Colonic mucosa (tissue), 4 donors: ENCODE measurements around the gene ATP7B. TPM values are rescaled to one million over a fixed set of nuclear protein-coding genes. Genes with fewer than 3 reads are reported as not detected.

Source experiments
- DNase-seq: peaks from one replicate; pipeline ENCODE4 v3.0.0-alpha.2; 2020
- H3K27ac ChIP-seq: fragments of 200-600 bp; one replicate; pipeline ENCODE4 v1.8.0; 2021
- H3K27me3 ChIP-seq: fragments of 200-600 bp; one replicate; pipeline ENCODE4 v1.8.0; 2021
- H3K36me3 ChIP-seq: fragments of 200-600 bp; one replicate; pipeline ENCODE4 v1.8.0; 2021
- H3K4me1 ChIP-seq: fragments of 200-600 bp; one replicate; pipeline ENCODE4 v1.8.0; 2021; ENCODE audit warnings: mild to moderate bottlenecking
- H3K4me3 ChIP-seq: fragments of 200-600 bp; one replicate; pipeline ENCODE4 v1.8.0; 2021
- H3K9ac ChIP-seq, 2 donors: one replicate each; pipeline ENCODE4 v1.7.0; 2013; ENCODE audit warnings: control low read depth in 2 of 2, low read depth in 2 of 2, low read length in 2 of 2
- H3K9me3 ChIP-seq: fragments of 200-600 bp; one replicate; pipeline ENCODE4 v1.8.0; 2021
- intact Hi-C: fragments of 100-400 bp; cut with DNase I; formaldehyde crosslinking; loops from one replicate; pipeline ENCODE4 v1.14.1; 2022
- total RNA-seq, 2 donors: library from RNA; stranded (reverse); fragmentation: NEBNext Ultra II Directional in 1 of 2; extraction: Animal tissue kit (Norgen Biotek cat#: 25700) in 1 of 2; gene quantifications; one replicate each; pipeline ENCODE4 v1.2.1, GENCODE V29; 2021
- TF ChIP-seq, protein P1 (sequence below): fragments of 200-600 bp; IDR thresholded peaks from one replicate; pipeline ENCODE4 v1.8.0; 2022; ENCODE audit warnings: antibody characterized with exemption, mild to moderate bottlenecking
- donor health status: healthy.
- donor health status: DM: no; HTN: no; CAD: no.
- donor health status: DM: no; HTN: no; CAD: no.

Gene ATP7B
- total RNA-seq, 2 donors from 2014 or later = 14.0 to 18.8 TPM

DNA sequence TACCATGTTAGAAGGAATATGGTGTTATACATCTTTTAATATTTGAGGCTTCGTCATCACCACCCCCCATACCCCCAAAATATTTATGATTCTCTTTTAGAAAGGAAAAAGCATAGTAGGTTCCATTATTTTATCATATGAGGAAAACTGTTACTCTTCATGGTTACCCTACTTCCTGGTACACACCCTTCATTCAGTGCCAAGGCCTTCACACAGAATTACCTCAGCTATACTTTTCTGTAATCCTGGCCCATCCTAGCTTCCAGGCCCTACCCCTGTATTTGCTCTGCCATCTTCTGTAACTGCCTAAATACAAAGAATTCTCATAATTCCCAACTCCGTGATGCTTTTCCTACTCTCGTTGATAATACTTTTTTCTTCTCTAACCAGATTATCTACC, 8.9 kb upstream of the ATP7B start:
- Histone ChIP-seq H3K36me3 (peaks cover 7% of the 10 kb centered on the region), H3K27me3 (no peaks in the 10 kb centered on the region)

DNA sequence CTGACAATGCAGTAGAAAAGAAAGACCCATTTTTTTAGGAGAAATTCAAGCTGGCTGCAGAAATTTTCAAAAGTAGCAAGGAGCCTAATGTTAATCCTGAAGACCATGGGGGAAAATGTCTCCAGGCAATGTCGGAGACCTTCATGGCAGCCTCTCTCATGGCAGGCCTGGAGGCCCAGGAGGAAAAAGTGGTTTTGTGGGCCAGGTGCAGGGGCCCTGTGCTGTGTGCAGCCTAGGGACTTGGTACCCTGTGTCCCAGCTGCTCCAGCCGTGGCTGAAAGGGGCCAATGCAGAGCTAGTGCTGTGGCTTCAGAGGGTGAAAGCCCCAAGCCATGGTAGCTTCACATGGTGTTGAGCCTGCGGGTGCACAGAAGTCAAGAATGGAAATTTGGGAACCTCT, 5.0 kb upstream of the ATP7B start:
- Histone ChIP-seq H3K27ac (no peak overlapping the region), H3K27me3 (no peaks in the 10 kb centered on the region), H3K4me3 (no peak overlapping the region), H3K9me3 (no peaks in the 10 kb centered on the region), H3K9ac (no peak overlapping the region), H3K36me3 (no peaks in the 10 kb centered on the region), H3K4me1 (no peaks in the 10 kb centered on the region)
- intact Hi-C loops = no loop called here
- TF ChIP-seq, protein P1, sequence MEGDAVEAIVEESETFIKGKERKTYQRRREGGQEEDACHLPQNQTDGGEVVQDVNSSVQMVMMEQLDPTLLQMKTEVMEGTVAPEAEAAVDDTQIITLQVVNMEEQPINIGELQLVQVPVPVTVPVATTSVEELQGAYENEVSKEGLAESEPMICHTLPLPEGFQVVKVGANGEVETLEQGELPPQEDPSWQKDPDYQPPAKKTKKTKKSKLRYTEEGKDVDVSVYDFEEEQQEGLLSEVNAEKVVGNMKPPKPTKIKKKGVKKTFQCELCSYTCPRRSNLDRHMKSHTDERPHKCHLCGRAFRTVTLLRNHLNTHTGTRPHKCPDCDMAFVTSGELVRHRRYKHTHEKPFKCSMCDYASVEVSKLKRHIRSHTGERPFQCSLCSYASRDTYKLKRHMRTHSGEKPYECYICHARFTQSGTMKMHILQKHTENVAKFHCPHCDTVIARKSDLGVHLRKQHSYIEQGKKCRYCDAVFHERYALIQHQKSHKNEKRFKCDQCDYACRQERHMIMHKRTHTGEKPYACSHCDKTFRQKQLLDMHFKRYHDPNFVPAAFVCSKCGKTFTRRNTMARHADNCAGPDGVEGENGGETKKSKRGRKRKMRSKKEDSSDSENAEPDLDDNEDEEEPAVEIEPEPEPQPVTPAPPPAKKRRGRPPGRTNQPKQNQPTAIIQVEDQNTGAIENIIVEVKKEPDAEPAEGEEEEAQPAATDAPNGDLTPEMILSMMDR = no peak
- no peak for DNase-seq

More for the DNA sequence above, 8.9 kb upstream of the ATP7B start:
- no peak for DNase-seq
- Histone ChIP-seq H3K27ac (no peak overlapping the region), H3K4me1 (no peaks in the 10 kb centered on the region), H3K4me3 (no peak overlapping the region), H3K9me3 (no peaks in the 10 kb centered on the region), H3K9ac (no peak overlapping the region)
- intact Hi-C loops = no loop called here
- TF ChIP-seq, protein P1 = no peak

DNA sequence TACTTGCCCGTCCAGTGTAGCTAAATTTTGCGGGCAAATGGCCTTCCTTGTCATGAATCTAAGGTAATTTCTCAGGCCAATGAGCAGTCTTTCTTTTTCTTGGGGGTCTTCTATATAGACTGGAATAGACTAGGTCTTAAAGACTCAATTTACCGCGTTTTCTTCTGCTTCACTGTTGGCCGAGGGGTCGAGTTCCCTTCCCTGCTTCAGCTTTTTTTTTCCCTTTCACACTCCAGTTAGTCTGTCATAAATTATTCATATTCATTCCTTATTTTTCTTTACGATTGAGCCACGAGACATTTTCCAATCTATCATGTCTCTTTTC, 1.2 kb upstream of the ATP7B start:
- no peaks in the 10 kb centered on the region for H3K27me3 ChIP-seq

DNA sequence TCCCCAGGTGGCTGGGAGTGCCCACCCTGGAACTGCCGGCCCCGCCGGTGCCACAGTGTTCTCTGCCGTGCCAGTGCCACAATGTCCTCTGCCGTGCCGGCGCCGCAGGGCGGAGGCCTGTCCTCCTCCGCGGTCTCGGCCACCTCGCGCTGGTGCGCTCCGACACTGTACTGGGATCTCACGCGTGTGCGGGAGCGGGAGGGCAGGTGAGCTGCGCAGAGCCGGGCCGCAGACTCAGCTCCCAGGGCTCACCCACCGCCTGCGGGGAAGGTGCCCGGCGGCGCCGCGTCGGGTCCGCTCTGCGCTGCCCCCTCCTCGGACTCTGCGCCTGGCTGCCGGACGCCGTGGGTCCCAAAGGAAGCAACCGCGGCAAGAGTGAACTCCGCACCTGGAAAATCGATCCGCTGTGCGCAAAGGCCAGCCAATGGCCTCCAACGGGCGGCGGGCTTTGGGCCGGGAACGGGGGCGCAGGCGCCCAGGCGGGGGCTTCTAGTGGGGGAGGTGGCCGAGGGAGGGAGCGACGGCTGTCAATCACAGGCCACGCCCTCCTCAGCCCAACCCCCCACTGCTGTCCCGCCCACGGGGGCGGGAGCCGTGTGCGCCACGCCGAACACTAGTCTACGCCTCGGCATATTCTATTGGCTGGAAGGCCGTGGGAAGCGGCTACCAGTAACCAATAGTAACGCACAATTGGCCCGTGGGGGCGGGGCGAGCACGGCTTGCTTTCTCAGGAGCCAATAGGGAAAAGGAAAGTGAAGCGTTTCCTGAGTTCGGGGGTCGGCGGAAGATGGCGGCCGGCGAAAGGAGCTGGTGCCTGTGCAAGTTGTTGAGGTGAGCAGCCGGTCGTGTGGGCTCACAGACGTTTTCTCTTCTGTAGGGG, 622 bp upstream of the ATP7B start, which contains the start of gene ALG11:
ALG11 (plus strand) TSS at position 767 of the 880 bp plus-strand sequence; CDS start at position 788, 21 bp downstream.
- Histone ChIP-seq H3K27ac (peak within 1 kb of the TSS; percentile 54), H3K27me3 (no peaks in the 10 kb centered on the region), H3K36me3 (no peaks in the 10 kb centered on the region), H3K9me3 (no peaks in the 10 kb centered on the region), H3K9ac (peak within 1 kb of the TSS; percentile 55 to 67), H3K4me3 (peak within 1 kb of the TSS; percentile 99), H3K4me1 (peaks cover 5% of the 10 kb centered on the region)
- TF ChIP-seq, protein P1 = no peak
- intact Hi-C loops = no loop called here
- DNase-seq = peak; percentile 100

More for the DNA sequence above, 1.2 kb upstream of the ATP7B start:
- no peaks in the 10 kb centered on the region for H3K36me3 ChIP-seq
- H3K4me3 ChIP-seq = peak overlapping the region; percentile 99
- TF ChIP-seq, protein P1 = no peak
- intact Hi-C loops = no loop called here
- DNase-seq = no peak
- H3K27ac ChIP-seq = peak overlapping the region; percentile 54
- H3K4me1 ChIP-seq = peaks cover 5% of the 10 kb centered on the region
- H3K9me3 ChIP-seq = no peaks in the 10 kb centered on the region
- H3K9ac ChIP-seq = peak overlapping the region; percentile 55 to 67

DNA sequence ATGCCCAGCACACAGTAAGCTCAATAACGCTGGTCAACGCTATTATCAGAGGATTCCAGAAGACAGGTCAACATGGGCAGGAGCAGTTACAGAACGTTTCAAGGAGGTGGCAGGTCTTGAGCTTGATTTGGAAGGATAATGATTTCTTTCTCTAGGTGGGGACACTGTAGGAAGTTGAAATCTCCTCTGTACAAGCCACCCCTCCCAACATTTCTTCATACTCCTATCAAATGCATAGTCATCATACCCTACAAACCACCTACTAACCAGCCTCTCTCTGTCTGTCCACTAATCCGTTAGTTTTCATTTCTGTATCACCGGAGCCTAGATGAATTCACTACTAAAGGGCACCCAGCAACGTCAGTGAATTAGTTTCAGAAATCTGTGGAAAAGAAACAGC, 1.3 kb downstream of the ATP7B start:
- intact Hi-C loops = no loop called here
- Histone ChIP-seq H3K36me3 (no peaks in the 10 kb centered on the region), H3K9ac (no peak overlapping the region), H3K27me3 (no peaks in the 10 kb centered on the region), H3K4me3 (no peak overlapping the region), H3K27ac (no peak overlapping the region), H3K4me1 (peaks cover 5% of the 10 kb centered on the region), H3K9me3 (no peaks in the 10 kb centered on the region)
- DNase-seq = no peak
- TF ChIP-seq, protein P1 = no peak
